Measurements from ENCODE around the gene BOLA1. TPM values are rescaled to one million over a fixed set of nuclear protein-coding genes. Genes with fewer than 3 reads are reported as not detected.

The BOLA1 gene
- total RNA-seq, 8 experiments from 2014 or later: 9.4 to 20.8 (median 13.9) TPM

DNA sequence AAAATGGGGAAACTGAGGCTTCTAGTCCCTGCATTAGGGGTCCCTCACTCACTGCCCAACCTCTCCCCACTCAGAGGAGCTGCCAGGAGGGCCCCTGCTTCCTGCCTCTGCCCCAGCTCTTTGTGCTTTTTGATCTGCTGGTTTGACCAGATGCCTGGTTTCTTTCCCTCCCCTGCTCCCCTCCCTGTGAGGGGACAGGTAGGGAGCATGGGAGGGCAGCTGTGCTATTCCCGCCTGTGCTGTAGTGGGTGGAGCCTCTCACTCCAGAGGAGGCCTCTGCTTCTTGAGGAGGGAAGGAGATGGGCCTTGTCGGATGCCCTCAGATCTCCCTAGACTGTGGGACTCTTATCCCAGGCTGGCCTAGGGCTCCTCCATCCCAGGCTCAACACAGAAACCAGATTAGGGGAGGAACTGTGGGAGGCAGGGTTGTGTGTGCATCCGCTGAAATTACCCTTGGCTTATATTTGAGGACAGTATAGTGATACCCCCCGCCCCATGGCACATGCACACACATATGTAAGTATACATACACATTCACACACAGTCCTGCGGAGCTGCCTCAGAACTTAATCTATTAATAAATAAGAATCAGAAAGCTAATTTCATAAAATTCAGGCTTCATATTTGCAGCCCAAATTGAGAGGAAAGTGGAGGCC lies 4.6 kb downstream of the BOLA1 start:
- Histone ChIP-seq H3K4me3 (no peak overlapping the region), H3K4me1 (replicated peaks in 1 of 2) (peaks cover 4 to 5% of the 10 kb centered on the region in 2 donors), H3K27ac (no peak overlapping the region)
- WGBS, 10 experiments: 90 to 100% (median 90%) methylated on average over 1 to 4 of the region's 5 CpGs; no CpG with 5 or more reads in 5 of the 10 experiments
- in situ Hi-C loops (cut with MboI; ENCODE audit: low pct_unique_long_range_greater_than_20kb in 2 of 9, low sequenced_read_pairs in 9 of 9, unreplicated experiment in 9 of 9): no loop called here
- no peak for ATAC-seq (replicated peaks in 6 of 8)

DNA sequence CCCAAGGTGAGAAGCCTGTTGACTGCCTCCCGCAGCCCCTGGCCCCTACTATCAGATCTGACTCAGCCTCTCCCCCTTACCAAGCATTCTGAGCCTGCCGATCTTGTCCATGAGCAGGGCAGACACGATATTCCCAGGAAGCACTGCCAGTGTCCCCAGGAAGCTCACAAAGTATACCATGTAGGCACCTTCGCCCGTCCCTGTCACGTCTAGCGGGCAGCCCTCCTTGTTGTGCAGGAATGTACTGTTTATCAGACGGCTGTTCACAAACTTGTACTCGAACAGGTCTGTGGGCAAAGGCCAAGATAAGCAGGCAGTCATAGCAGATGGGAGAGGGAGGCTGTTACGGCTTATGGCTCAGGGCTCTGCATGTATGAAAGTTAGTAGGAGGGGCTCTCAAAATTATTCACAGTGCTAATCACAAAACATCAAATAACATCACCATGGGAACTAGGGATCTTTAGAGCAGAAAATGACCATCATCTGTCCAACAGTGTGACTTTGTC lies 7.3 kb downstream of the BOLA1 start:
- no peak overlapping the region for H3K4me3 ChIP-seq
- in situ Hi-C loops (cut with MboI; ENCODE audit: low pct_unique_long_range_greater_than_20kb in 2 of 9, low sequenced_read_pairs in 9 of 9, unreplicated experiment in 9 of 9): no loop called here
- WGBS, 10 experiments: 50 to 100% (median 89%) methylated on average over 1 to 10 of the region's 10 CpGs; no CpG with 5 or more reads in 4 of the 10 experiments
- no peaks in the 10 kb centered on the region for H3K4me1 ChIP-seq (replicated peaks in 1 of 2)
- ATAC-seq (replicated peaks in 6 of 8): peak in 3 of 8 experiments; percentile 60 to 76 (median 63)
- H3K27ac ChIP-seq: no peak overlapping the region

DNA sequence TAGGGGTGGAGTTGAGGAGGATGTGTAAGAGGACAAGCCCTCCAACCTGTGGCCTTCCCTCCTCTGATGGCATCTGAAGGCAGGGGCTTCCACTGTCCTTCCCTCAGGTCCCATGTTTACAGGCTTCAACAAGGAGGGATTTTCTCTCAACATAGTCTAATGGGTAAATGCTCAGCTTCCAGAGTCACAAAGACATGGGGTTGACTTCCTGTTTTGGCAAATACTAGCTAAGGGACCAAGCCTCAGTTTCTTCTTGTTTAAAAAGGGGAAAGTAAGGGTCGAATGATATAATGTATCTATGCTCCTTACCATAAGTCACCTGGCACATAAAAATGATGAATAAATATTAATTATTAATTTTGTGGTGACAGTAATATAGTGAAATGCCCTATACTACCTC lies 15.2 kb downstream of the BOLA1 start:
- 70 to 100% (median 100%) methylated on average over 1 of the region's 1 CpG; no CpG with 5 or more reads in 5 of the 10 experiments for WGBS, 10 experiments
- in situ Hi-C loops (cut with MboI; ENCODE audit: low pct_unique_long_range_greater_than_20kb in 2 of 9, low sequenced_read_pairs in 9 of 9, unreplicated experiment in 9 of 9): no loop called here
- Histone ChIP-seq H3K4me3 (no peak overlapping the region), H3K27ac (no peak overlapping the region), H3K4me1 (replicated peaks in 1 of 2) (peaks cover 24 to 26% of the 10 kb centered on the region in 2 donors)
- no peak for ATAC-seq (replicated peaks in 6 of 8)

DNA sequence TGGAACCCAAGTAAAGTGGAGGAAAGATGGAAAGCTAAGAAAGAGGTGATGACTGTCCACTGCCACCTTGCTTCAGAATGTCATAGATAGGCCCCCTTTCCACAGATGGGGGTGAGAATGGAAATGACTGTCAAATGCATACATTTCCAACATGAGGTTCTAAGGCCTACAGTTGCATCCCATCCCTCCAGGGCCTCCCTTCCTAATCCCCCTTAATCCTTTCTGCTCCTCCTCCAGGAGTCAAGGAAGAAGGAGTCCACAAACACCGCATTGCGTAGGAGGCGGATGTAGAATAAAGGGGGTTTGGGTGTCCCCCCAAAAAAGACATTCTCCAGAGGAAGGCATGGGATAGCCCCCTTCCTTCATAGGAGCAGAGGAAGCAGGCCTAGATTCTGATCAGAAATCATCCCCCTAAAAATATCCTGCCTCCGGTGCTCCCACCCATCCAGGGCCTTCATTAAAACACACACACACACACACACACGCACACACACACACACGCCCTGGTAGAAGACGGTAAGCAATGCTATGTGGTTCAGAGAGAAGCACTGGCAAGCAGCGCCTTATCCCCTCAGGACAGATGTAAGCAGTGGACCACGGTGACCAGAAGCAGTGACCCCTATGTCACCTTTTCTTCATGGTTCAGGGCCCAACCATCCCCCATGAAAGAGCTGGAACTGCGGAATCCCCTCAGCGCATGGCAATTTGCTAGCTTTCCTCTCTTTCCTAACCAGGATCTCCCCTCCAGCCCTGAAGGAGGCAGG lies 16.2 kb downstream of the BOLA1 start:
- in situ Hi-C loops (cut with MboI; ENCODE audit: low pct_unique_long_range_greater_than_20kb in 2 of 9, low sequenced_read_pairs in 9 of 9, unreplicated experiment in 9 of 9): no loop called here
- H3K27ac ChIP-seq: peak overlapping the region; percentile 2 to 63
- peak in 3 of 8 experiments; percentile 11 to 19 (median 15) for ATAC-seq (replicated peaks in 6 of 8)
- peaks cover 24 to 26% of the 10 kb centered on the region in 2 donors for H3K4me1 ChIP-seq (replicated peaks in 1 of 2)
- WGBS, 10 experiments: 33 to 93% (median 52%) methylated on average over 2 to 11 of the region's 11 CpGs; no CpG with 5 or more reads in 3 of the 10 experiments
- H3K4me3 ChIP-seq: peak overlapping the region; percentile 54 to 85 (median 65)

DNA sequence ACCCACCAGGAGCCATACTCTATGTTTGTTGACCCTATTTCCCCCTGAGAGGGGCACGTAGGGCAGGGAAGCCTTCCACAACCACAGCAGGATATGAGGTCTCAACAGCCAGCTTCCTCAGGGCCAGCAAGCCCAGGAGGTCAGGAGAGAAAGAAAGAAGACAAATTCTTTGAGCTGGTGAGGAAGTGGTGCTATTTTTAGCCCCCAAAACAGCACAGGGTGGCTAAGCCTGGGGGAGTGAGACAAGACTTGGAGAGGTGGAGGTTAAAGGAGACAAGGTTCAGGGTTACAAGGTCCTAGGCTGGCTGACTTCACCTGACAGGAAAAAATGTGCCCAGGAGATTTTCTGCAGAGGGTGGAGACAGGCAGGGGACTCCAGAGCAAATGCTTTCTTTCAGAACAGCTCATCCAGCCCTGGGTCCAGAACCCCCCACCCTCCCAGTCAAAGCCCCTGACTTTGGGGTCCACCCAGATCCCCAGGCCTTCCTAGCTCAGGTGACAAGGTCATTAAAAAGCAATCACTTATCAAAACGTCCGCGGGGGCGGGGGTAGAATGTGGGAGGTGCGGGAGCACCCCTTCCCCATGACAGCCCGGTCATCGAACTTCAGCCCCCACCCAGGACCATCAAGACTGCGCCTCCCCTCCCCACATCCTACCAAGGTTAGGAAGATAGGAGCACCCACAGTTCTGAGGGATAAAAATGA lies 17.0 kb downstream of the BOLA1 start:
- ATAC-seq (replicated peaks in 6 of 8): peak in 3 of 8 experiments; percentile 1 to 29 (median 28)
- Histone ChIP-seq H3K4me1 (replicated peaks in 1 of 2) (peaks cover 24 to 26% of the 10 kb centered on the region in 2 donors), H3K27ac (peak overlapping the region; percentile 2 to 63), H3K4me3 (peak overlapping the region; percentile 54 to 85 (median 65))
- 0 to 50% (median 9%) methylated on average over 1 to 6 of the region's 9 CpGs; no CpG with 5 or more reads in 4 of the 10 experiments for WGBS, 10 experiments
- in situ Hi-C loops (cut with MboI; ENCODE audit: low pct_unique_long_range_greater_than_20kb in 2 of 9, low sequenced_read_pairs in 9 of 9, unreplicated experiment in 9 of 9): no loop called here

DNA sequence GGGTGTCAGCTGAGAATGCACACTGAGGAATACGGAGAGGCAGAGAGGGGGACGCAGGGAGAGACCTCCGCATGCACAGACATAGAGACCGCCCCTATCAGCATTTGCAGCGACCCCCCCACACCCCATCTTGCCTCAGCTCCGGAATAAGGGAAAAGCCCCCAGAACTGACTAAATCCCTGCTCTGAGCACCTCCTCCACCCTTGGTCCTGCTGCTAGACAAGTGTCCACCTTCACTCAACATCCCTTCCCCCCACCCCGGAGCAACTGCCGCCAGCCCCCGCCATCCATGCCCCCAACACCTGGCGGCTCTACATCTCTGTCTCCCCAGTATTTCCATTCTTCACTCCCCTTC lies 17.5 kb downstream of the BOLA1 start:
- Histone ChIP-seq H3K27ac (peak overlapping the region; percentile 2 to 63), H3K4me1 (replicated peaks in 1 of 2) (peaks cover 24 to 26% of the 10 kb centered on the region in 2 donors), H3K4me3 (peak overlapping the region; percentile 54 to 85 (median 65))
- in situ Hi-C loops (cut with MboI; ENCODE audit: low pct_unique_long_range_greater_than_20kb in 2 of 9, low sequenced_read_pairs in 9 of 9, unreplicated experiment in 9 of 9): no loop called here
- ATAC-seq (replicated peaks in 6 of 8): peak in 4 of 8 experiments; percentile 3 to 17 (median 14)
- WGBS, 10 experiments: 0% methylated on average over 2 to 3 of the region's 10 CpGs; no CpG with 5 or more reads in 8 of the 10 experiments

DNA sequence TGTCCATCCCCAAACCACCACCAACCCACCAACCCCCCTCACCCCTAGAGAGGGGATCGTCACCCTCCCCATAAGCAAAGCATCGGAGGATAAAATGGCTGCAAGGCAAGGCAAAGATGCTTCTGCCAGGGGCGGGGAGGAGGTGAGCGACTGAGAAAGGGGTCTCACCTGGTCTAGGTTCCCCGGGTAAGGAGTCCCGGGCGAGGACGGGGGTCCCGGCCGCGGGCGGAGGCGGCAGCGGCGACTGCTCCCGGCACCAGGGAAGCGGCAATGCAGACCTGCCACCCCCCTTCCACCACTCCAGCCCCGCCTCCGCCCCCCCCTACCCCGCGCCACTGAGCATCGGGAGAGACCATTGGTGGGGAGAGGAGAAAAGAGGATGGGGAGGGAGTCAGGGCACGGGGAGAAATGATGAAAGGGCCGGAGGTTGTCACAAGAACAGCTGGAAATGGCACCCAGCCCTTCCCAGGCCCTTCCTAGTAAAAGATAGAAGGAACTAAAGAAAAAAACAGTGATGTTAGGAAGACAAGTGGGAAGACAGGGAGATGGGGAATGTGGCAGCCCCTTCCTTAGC lies 18.3 kb downstream of the BOLA1 start, which contains the start of gene SV2A:
TSS of gene SV2A (minus strand) at position 274 of the 574 bp plus-strand sequence. CDS start 4,004 bp downstream, outside the sequence.
- H3K27ac ChIP-seq: peak within 1 kb of the TSS; percentile 63 to 68
- in situ Hi-C loops (cut with MboI; ENCODE audit: low pct_unique_long_range_greater_than_20kb in 2 of 9, low sequenced_read_pairs in 9 of 9, unreplicated experiment in 9 of 9): no loop called here
- WGBS, 10 experiments: 0 to 20% (median 3%) methylated on average over 1 to 7 of the region's 24 CpGs; no CpG with 5 or more reads in 7 of the 10 experiments
- H3K4me1 ChIP-seq (replicated peaks in 1 of 2): peaks cover 24 to 26% of the 10 kb centered on the region in 2 donors
- peak; percentile 19 to 93 (median 89) for ATAC-seq (replicated peaks in 6 of 8)
- peak within 1 kb of the TSS; percentile 54 to 85 (median 65) for H3K4me3 ChIP-seq

DNA sequence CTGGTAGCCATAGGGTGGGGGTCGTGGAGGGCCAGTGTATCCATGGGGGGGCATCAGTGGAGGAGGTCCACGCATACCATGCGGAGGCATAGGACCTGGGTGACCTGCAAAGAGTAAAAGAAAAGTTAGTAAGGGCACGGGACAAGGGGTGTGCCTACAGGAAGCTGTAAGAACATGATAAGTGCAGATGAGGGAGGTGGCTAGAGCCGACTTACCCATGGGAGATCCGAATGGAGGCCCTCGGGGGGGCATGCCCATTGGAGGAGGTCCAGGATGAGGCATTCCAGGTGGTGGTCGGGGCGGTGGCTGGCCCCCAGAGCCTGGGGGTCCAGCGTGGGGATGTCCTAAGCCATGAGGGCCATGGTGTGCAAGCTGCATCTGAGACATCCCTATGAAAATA lies 24.3 kb downstream of the BOLA1 start:
- in situ Hi-C loops (cut with MboI; ENCODE audit: low pct_unique_long_range_greater_than_20kb in 2 of 9, low sequenced_read_pairs in 9 of 9, unreplicated experiment in 9 of 9): no loop called here
- no peak overlapping the region for H3K27ac ChIP-seq
- no peak overlapping the region for H3K4me3 ChIP-seq
- H3K4me1 ChIP-seq (replicated peaks in 1 of 2): peaks cover 14 to 17% of the 10 kb centered on the region in 2 donors
- WGBS, 10 experiments: 83 to 100% (median 99%) methylated on average over 1 to 6 of the region's 10 CpGs; no CpG with 5 or more reads in 4 of the 10 experiments
- no peak for ATAC-seq (replicated peaks in 6 of 8)

DNA sequence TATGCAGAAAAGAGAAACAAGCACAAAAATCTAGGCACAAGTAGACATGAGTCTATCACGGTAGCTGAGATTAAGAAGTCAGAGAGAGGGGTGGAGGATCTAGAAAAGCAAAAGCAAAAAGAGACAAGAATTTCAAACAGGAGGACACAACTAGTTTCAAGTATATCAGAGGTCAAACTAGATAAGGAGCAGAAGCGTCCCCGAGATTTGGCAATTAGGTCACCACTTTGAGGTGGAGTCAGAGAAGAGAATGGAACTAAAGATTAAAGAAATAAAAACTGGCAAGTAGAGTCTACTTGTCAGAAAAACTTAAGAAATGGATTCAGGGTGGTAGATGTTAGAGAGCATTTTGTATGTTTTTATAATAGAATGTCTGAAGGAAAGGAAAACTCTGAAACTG lies 26.0 kb downstream of the BOLA1 start:
- peaks cover 15 to 20% of the 10 kb centered on the region in 2 donors for H3K4me1 ChIP-seq (replicated peaks in 1 of 2)
- ATAC-seq (replicated peaks in 6 of 8): no peak
- H3K4me3 ChIP-seq: no peak overlapping the region
- 79 to 100% (median 95%) methylated on average over 1 to 3 of the region's 3 CpGs for WGBS, 10 experiments
- no peak overlapping the region for H3K27ac ChIP-seq
- in situ Hi-C loops (cut with MboI; ENCODE audit: low pct_unique_long_range_greater_than_20kb in 2 of 9, low sequenced_read_pairs in 9 of 9, unreplicated experiment in 9 of 9): loop anchor here in 1 of 9 experiments (25.0 kb wide), 1 partner anchor 262 kb away; no protein-coding TSS in a partner anchor

DNA sequence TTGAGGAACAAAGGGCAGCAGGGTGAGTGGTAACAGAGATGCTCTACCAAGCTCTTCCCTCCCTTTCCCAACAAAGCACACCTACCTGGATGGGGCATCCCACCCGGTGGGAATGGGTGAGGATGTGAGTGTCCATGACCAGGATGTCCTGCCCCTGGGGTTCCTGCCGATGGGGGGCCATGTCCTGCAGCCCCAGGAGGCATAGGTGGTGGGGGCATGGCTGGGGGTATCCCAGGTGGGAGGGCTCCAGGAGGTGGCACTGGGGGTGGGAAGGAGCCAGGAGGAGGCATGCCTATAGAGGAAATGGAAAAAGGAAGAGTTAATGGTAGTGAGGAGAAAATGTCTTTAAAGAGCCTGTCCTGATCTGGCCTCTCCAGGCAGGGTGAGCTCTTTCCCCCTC lies 26.4 kb downstream of the BOLA1 start:
- H3K27ac ChIP-seq: no peak overlapping the region
- in situ Hi-C loops (cut with MboI; ENCODE audit: low pct_unique_long_range_greater_than_20kb in 2 of 9, low sequenced_read_pairs in 9 of 9, unreplicated experiment in 9 of 9): loop anchor here in 1 of 9 experiments (25.0 kb wide), 1 partner anchor 262 kb away; no protein-coding TSS in a partner anchor
- ATAC-seq (replicated peaks in 6 of 8): no peak
- peaks cover 15 to 20% of the 10 kb centered on the region in 2 donors for H3K4me1 ChIP-seq (replicated peaks in 1 of 2)
- 83 to 90% methylated on average over 1 to 2 of the region's 2 CpGs; no CpG with 5 or more reads in 8 of the 10 experiments for WGBS, 10 experiments
- H3K4me3 ChIP-seq: no peak overlapping the region

DNA sequence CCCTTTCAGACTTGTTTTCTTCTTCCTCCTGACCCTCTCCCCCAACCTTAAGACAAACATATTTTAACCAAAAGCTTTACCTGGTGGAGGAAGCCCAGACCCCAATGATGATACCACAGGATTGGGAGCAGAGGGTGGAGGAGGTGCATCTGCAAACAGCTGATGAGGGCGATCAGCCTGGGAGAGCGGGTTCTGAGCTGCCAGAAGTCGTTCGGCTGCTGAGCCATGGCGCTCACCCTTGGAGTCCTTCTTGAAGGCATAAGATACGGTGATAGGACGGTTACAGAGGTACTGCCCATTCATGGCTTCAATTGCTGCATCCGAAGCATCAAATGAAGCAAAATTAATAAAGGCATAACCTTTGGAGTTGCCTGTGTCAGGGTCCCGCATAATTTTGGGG lies 26.9 kb downstream of the BOLA1 start:
- ATAC-seq (replicated peaks in 6 of 8): no peak
- peaks cover 15 to 20% of the 10 kb centered on the region in 2 donors for H3K4me1 ChIP-seq (replicated peaks in 1 of 2)
- H3K4me3 ChIP-seq: peak overlapping the region in 3 of 5 donors; percentile 86 to 98 (median 93)
- in situ Hi-C loops (cut with MboI; ENCODE audit: low pct_unique_long_range_greater_than_20kb in 2 of 9, low sequenced_read_pairs in 9 of 9, unreplicated experiment in 9 of 9): loop anchor here in 1 of 9 experiments (25.0 kb wide), 1 partner anchor 261 kb away; no protein-coding TSS in a partner anchor
- 84 to 100% (median 89%) methylated on average over 3 to 9 of the region's 9 CpGs; no CpG with 5 or more reads in 3 of the 10 experiments for WGBS, 10 experiments
- H3K27ac ChIP-seq: no peak overlapping the region

DNA sequence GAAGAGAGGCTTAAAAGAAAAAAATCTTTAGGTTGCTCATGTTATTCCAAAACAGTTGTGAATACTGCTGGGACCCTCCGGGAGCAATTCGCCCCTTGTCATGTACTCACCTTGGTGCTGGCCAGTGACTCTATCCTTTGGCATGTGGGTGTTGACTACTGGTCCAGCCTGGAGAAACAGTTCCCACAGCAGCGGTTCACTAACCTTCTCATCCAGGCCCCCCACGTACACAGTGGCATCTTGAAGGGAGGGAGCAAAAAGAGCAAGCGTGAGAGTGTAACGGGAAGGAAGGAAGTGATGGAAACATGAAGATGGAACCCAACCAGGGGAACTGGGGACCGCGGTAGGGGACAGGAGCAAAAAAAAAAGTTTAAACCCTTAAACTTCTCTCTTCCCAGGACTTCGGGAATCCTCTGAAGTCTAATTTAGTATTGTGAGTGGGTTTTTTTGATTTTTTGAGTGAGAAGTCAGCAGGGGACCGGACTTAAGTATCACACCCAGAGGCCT lies 27.7 kb downstream of the BOLA1 start:
- 0 to 10% (median 0%) methylated on average over 2 to 10 of the region's 10 CpGs; no CpG with 5 or more reads in 3 of the 10 experiments for WGBS, 10 experiments
- Histone ChIP-seq H3K27ac (peak overlapping the region; percentile 96), H3K4me3 (peak overlapping the region; percentile 77 to 98 (median 89)), H3K4me1 (replicated peaks in 1 of 2) (peaks cover 15 to 20% of the 10 kb centered on the region in 2 donors)
- ATAC-seq (replicated peaks in 6 of 8): peak in 2 of 8 experiments; percentile 4 to 5
- in situ Hi-C loops (cut with MboI; ENCODE audit: low pct_unique_long_range_greater_than_20kb in 2 of 9, low sequenced_read_pairs in 9 of 9, unreplicated experiment in 9 of 9): loop anchor here in 1 of 9 experiments (25.0 kb wide), 1 partner anchor 260 kb away; no protein-coding TSS in a partner anchor
